ENCODE data around the gene PPP2R5A. TPM values are rescaled to one million over a fixed set of nuclear protein-coding genes. Genes with fewer than 3 reads are reported as not detected.

The PPP2R5A gene
- total and polyA plus RNA-seq, 2 of the 13 experiments (the other 11 are each of a cell fraction or from before 2014, with no cell fraction given) = 22.0 to 31.4 TPM

DNA sequence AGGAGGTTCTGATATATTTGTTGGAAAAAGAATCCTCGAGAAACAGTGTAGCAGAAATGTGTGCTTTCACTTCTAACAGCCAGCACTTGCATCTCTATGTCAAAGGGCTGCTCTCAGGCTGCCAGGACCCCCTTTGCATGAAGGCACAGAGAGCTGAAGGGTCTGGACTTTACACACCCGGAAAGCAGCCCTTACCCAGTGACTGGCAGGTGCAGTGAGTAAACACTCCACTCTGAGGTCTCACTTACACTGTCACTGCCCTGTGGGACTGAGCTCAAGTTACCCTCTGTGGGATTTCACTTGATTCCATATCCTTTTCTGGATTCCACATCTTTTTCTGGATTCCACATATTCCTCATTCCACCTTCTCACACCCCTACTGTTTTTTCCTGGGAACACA lies 40.8 kb upstream of the PPP2R5A start (continued):
- TF ChIP-seq SOX13 (IDR thresholded peaks at IDR 0.05) (no peak), SOX13 (CRISPR knock-in tag; conservative IDR thresholded peaks at IDR 0.05 in 1 of 2, IDR thresholded peaks at IDR 0.05 in 1 of 2) (peak in 1 of 2 experiments; percentile 56; a peak in 1 of 4 replicates), KLF16 (CRISPR knock-in tag; IDR thresholded peaks at IDR 0.05) (no peak), ZNF317 (CRISPR knock-in tag; IDR thresholded peaks at IDR 0.05) (no peak), REXO4 (CRISPR knock-in tag; IDR thresholded peaks at IDR 0.05; ENCODE audit: borderline replicate concordance) (no peak), CHD4 (IDR thresholded peaks at IDR 0.05; ENCODE audit: borderline replicate concordance, low read length) (no peak), ZNF790 (CRISPR knock-in tag; IDR thresholded peaks at IDR 0.05; ENCODE audit: borderline replicate concordance) (no peak), KMT2B (CRISPR knock-in tag; IDR thresholded peaks at IDR 0.05) (peak; percentile 59; the same call in 1 of the 2 replicates), ZNF546 (CRISPR knock-in tag; conservative IDR thresholded peaks at IDR 0.05) (no peak), ZNF549 (CRISPR knock-in tag; IDR thresholded peaks at IDR 0.05) (no peak), FOXO1 (CRISPR knock-in tag; IDR thresholded peaks at IDR 0.05) (peak; percentile 69), HMG20B (CRISPR knock-in tag; conservative IDR thresholded peaks at IDR 0.05) (0 out of 2 replicates have a peak, but pooled peaks have one; percentile 21), ZNF775 (CRISPR knock-in tag; IDR thresholded peaks at IDR 0.05; ENCODE audit: borderline replicate concordance) (no peak), ZNF20 (CRISPR knock-in tag; IDR thresholded peaks at IDR 0.05) (no peak), BCL6 (CRISPR knock-in tag; IDR thresholded peaks at IDR 0.05) (0 out of 2 replicates have a peak, but pooled peaks have one; percentile 34), SIN3A (IDR thresholded peaks at IDR 0.05; ENCODE audit: borderline replicate concordance, low read depth, low read length) (peak; percentile 24; the same call in 1 of the 2 replicates), NFKBIZ (CRISPR knock-in tag; IDR thresholded peaks at IDR 0.05) (no peak), SKIL (CRISPR knock-in tag; IDR thresholded peaks at IDR 0.05; ENCODE audit: borderline replicate concordance) (no peak), BRCA1 (CRISPR knock-in tag; IDR thresholded peaks at IDR 0.05) (no peak)
- TF ChIP-seq, protein P1, sequence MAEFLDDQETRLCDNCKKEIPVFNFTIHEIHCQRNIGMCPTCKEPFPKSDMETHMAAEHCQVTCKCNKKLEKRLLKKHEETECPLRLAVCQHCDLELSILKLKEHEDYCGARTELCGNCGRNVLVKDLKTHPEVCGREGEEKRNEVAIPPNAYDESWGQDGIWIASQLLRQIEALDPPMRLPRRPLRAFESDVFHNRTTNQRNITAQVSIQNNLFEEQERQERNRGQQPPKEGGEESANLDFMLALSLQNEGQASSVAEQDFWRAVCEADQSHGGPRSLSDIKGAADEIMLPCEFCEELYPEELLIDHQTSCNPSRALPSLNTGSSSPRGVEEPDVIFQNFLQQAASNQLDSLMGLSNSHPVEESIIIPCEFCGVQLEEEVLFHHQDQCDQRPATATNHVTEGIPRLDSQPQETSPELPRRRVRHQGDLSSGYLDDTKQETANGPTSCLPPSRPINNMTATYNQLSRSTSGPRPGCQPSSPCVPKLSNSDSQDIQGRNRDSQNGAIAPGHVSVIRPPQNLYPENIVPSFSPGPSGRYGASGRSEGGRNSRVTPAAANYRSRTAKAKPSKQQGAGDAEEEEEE (CRISPR knock-in tag; IDR thresholded peaks at IDR 0.05; ENCODE audit: borderline replicate concordance) = no peak
- TF ChIP-seq, protein P2, sequence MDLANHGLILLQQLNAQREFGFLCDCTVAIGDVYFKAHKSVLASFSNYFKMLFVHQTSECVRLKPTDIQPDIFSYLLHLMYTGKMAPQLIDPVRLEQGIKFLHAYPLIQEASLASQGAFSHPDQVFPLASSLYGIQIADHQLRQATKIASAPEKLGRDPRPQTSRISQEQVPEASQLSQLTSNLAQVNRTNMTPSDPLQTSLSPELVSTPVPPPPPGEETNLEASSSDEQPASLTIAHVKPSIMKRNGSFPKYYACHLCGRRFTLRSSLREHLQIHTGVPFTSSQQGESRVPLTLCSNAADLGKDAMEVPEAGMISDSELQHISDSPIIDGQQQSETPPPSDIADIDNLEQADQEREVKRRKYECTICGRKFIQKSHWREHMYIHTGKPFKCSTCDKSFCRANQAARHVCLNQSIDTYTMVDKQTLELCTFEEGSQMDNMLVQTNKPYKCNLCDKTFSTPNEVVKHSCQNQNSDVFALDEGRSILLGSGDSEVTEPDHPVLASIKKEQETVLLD (CRISPR knock-in tag; IDR thresholded peaks at IDR 0.05; ENCODE audit: low read depth) = no peak
- TF ChIP-seq, protein P3, sequence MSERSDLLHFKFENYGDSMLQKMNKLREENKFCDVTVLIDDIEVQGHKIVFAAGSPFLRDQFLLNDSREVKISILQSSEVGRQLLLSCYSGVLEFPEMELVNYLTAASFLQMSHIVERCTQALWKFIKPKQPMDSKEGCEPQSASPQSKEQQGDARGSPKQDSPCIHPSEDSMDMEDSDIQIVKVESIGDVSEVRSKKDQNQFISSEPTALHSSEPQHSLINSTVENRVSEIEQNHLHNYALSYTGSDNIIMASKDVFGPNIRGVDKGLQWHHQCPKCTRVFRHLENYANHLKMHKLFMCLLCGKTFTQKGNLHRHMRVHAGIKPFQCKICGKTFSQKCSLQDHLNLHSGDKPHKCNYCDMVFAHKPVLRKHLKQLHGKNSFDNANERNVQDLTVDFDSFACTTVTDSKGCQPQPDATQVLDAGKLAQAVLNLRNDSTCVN (CRISPR knock-in tag; IDR thresholded peaks at IDR 0.05; ENCODE audit: borderline replicate concordance) = peak; percentile 99
- TF ChIP-seq, protein P4, sequence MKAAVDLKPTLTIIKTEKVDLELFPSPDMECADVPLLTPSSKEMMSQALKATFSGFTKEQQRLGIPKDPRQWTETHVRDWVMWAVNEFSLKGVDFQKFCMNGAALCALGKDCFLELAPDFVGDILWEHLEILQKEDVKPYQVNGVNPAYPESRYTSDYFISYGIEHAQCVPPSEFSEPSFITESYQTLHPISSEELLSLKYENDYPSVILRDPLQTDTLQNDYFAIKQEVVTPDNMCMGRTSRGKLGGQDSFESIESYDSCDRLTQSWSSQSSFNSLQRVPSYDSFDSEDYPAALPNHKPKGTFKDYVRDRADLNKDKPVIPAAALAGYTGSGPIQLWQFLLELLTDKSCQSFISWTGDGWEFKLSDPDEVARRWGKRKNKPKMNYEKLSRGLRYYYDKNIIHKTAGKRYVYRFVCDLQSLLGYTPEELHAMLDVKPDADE (CRISPR knock-in tag; IDR thresholded peaks at IDR 0.05) = no peak

All from HepG2 (cell line).